Activated T-cell treated with anti-CD3 and anti-CD28 coated beads for 48 hours (primary cell): ENCODE data around the gene PIK3CA.
"Not testable (repeated sequence)": the region's sequence is repeated elsewhere in the genome, so short reads cannot be mapped to it uniquely, and the experiment has no call there.

Experiments used
- DNase-seq: peaks from one replicate; pipeline ENCODE4 v3.0.0-alpha.2; 2020; ENCODE audit warnings: low read depth

PIK3CA gene

GRCh38 chr3:179200790-179201189, 52.6 kb downstream of the PIK3CA start:
- DNase-seq: no peak

DNA sequence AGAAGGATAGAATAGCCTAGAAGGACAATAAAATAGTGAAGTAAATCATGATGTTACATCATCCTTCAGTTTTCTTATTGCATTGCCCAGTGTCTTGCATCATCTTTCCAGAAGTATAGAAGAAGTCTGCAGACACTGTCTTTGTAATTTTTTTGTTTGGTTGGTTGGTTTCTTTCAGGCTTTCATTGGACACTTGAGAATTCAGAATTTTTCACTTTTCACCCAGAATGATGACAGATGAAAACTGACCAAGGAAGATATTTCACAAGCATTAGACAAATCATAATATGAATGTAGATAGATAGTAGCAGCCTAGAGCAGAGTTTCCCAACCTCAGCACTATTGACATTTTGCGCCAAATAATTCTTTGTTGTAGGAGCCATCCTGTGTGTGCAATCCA, 67.4 kb downstream of the PIK3CA start:
- not testable (repeated sequence) for DNase-seq

DNA sequence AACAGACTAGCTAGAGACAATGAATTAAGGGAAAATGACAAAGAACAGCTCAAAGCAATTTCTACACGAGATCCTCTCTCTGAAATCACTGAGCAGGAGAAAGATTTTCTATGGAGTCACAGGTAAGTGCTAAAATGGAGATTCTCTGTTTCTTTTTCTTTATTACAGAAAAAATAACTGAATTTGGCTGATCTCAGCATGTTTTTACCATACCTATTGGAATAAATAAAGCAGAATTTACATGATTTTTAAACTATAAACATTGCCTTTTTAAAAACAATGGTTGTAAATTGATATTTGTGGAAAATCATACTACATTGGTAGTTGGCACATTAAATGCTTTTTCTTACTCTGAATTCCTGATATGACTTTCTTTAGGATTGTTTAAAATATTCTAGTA, 70.1 kb downstream of the PIK3CA start:
- DNase-seq: not testable (repeated sequence)

DNA sequence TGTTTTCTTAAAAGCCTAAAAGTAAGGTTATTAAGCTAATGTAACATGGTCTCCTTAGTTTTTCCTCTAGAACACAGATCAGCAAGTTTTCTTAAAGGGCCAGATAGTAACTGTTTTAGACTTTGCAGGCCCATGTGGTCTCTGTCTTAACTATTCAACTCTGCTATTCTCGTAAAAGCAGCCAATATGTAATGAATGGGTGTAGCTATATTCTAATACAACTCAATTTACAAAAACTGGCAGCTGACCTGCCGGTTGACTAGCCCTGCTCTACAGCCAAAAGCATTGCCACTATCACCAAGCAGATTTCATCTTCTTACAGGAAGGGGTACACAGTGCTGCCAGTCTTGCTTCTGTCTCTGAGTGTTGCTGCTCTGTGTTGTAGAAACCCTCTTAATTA, 75.4 kb downstream of the PIK3CA start:
- no peak for DNase-seq

DNA sequence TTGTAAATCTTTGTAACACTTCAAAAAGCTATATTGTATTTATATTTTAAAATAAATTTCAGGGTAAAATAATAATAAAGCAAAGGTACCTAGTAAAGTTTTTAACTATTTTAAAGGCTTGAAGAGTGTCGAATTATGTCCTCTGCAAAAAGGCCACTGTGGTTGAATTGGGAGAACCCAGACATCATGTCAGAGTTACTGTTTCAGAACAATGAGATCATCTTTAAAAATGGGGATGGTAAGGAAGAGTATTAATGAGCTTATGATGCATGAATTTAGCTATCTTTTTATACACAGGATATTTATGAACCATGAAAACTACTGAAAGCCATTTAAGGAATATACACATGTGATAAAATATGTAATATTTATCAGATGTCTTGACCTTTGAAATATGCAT, 76.4 kb downstream of the PIK3CA start:
- DNase-seq: no peak

GRCh38 chr3:179227349-179227748, 79.2 kb downstream of the PIK3CA start:
- no peak for DNase-seq

- DNase-seq: no peak
Measured at GRCh38 chr3:179229177-179229576, 81.0 kb downstream of the PIK3CA start.

GRCh38 chr3:179233043-179233442, 84.9 kb downstream of the PIK3CA start:
- no peak for DNase-seq

DNA sequence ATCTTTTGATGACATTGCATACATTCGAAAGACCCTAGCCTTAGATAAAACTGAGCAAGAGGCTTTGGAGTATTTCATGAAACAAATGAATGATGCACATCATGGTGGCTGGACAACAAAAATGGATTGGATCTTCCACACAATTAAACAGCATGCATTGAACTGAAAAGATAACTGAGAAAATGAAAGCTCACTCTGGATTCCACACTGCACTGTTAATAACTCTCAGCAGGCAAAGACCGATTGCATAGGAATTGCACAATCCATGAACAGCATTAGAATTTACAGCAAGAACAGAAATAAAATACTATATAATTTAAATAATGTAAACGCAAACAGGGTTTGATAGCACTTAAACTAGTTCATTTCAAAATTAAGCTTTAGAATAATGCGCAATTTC, 86.0 kb downstream of the PIK3CA start:
- DNase-seq: no peak

DNA sequence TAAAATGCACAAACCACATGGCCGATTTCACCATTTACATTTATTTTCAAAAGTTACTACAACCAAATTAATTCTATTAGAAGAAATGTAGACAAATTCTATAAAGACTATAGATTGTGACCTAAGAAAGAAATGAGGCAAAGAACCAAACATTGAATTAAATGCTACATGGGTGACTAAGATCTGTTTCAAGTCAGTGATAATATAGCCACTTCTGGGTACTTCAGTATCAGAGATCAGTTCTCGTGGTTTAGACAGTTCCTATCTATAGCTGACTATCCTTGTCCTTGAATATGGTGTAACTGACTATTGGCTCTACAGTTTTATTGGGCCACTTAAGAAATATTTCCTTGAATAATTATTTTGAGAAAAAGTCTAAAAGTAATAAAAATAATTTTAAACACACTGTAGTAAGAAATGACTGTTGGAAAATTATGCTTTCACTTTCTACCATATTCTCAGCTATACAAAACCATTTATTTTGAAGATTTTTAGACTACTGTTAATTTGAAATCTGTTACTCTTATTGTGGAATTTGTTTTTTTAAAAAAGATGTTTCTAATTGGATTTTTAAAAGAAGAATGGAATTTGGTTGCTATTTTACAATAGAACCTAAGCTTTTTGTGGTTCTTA, 88.6 kb downstream of the PIK3CA start:
- DNase-seq: no peak

- not testable (repeated sequence) for DNase-seq
Measured at GRCh38 chr3:179240299-179240698, 92.1 kb downstream of the PIK3CA start.

- not testable (repeated sequence) for DNase-seq
Measured at GRCh38 chr3:179242859-179243258, 94.7 kb downstream of the PIK3CA start.

- no peak for DNase-seq
Measured at GRCh38 chr3:179244878-179245277, 96.7 kb downstream of the PIK3CA start.

DNA sequence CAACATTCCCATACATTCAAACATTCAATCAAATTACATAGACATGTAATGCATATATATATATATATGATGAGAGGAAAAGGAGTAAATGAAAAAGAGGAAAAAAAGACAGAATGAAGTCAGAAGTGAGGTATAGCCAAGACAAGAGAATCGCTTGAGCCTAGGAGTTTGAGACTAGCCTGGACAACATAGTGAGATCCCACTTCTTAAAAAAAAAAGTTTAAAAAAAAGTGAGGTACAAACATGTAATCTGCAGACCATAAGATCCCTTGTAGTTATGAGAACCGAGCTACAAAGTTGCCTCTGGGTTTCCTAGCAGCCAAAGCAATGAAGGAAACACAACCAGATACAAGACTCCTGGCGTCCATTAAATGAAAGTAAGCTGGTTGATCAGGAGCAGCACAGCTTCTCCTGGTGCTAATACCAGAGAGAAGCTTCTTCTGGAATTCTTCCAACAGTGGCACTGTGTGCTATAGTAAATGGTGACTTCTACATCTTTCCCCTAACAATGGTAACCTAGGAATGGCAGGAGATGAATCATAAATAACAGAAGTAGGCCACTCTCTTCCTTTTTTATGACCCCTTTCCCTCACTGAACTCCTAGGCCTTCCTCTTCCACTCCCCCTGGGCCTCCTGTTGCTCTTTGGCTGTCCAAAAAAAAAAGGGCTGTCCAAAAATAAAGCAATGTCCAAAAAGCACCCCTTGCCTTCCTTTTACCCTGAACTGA, 99.3 kb downstream of the PIK3CA start:
- DNase-seq: no peak

DNA sequence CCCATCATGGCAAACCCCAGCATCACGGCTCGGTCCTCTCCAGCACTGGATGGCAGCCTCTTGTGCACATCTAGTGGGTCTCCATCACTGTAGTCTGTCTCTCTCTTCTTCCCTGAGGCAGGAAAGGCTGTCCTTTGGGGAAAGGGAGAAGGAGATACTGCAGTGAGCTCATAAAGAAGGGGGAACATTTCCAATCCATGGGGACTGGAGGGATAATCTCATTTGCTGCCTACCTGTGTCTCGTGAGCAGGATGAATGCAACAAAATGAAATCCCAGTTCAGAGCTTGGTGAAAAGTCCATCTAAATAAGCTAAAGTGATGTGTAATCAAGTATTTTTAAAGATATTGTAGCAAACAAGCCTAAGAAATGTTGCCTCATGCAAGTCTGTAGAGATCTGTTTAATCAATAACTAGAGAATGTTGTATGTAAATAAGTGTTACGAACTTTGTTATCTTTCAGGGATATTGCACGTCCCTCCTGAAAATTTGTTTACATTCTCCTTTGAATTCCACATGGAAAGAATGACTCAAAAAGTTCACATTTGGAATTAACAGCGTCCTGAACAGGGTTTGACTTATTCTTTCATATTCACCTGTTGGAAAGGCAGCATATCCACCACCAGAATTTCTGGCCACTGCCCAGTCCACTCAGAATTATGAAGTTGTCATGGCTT, 102.8 kb downstream of the PIK3CA start, which contains the start of gene KCNMB3:
Gene KCNMB3, minus strand, starts transcription at position 312 of the 674 bp plus-strand sequence. Its CDS starts 124 bp downstream, at position 188.
- DNase-seq: no peak

DNA sequence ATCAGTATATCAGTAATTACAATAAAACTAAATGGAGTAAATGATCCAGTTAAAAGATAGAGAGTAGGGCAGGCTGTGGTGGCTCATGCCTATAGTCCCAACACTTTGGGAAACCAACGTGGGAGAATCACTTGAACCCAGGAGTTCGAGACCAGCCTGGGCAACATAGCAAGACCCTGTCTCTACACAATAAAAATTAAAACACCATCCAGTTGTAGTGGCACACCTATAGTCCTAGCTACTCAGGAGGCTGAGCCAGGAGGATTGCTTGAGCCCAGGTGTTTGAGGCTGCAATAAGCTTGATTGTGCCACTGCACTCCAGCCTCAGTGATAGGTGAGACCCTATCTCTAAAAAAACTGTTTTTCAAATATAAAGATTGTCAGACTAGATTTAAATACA, 108.7 kb downstream of the PIK3CA start:
- no peak for DNase-seq

- DNase-seq: not testable (repeated sequence)
Measured at GRCh38 chr3:179257742-179258141, 109.6 kb downstream of the PIK3CA start.

GRCh38 chr3:179258820-179259219, 110.7 kb downstream of the PIK3CA start:
- no peak for DNase-seq

- peak; percentile 4 for DNase-seq
Measured at GRCh38 chr3:179259959-179260756, 112.0 kb downstream of the PIK3CA start.

DNA sequence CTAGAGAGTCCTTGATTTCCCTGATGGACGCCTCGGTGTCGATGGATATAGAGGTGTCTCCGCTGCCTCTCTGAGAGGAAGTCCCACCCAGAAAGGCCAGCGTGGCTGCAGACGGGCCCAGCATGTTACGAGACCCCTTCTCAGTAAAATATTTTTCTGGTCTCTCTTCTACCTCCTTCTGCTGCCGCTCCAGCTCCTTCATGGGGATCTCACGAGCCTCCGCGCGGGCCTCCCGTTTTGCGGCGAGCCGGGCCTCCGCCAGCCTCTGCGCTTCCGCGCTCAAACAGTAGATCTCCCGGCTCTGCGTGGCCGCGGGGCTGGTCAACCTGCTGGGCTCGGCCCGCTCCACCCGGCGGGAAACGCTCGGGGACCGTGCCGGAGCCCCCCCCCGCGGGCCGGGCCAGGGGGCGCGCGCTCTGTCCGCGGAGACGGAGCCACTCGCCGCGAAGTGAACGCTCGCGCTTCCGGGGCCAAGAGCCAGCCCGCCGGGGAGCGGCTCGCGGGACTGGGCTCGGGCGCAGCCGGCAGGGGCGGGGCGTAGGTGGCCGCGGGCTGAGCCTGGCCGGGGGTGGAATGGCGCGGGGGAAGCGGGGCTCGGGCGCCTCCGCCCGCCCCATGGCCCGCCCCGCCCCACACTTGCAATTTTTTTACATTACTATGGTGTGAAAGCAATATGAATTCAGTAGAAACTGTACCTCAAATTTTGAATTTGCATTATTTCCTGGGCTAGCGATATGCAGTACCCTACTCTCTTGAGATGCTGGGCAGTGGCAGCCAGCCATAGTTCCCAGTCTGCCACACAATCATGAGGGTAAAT, 113.0 kb downstream of the PIK3CA start:
- DNase-seq: peak; percentile 65

DNA sequence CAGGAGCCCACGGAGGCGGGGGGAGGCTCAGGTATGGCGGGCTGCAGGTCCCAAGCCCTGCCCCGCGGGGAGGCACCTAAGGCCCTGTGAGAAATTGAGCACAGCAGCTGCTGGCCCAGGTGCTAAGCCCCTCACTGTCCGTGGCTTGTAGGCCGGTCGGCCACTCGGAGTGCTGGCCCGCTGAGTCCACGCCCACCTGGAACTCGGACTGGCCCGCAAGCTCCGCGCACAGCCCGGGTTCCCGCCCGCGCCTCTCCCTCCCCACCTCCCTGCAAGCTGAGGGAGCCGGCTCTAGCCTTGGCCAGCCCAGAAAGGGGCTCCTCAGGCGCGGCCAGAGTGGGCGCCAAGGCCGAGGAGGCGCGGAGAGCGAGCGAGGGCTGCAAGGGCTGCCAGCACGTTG, 115.0 kb downstream of the PIK3CA start:
- no peak for DNase-seq
